HEK293 (cell line): ENCODE results near the gene MAPRE3.

Experiments
- CTCF ChIA-PET: fragments of 350-600 bp; formaldehyde crosslinking; extraction: SDS; loops from one replicate; lab custom pipeline; 2021; ENCODE audit warnings: antibody characterized with exemption; lab: Yijun Ruan, JAX
- POLR2A ChIA-PET: fragments of 300-600 bp; formaldehyde crosslinking; extraction: SDS; loops from one replicate; lab custom pipeline; 2020; ENCODE audit warnings: antibody characterized with exemption, inconsistent platforms; lab: Yijun Ruan, JAX
- H3K27ac ChIP-seq: fragments of 200-500 bp; sonication (Bioruptor generic); 2 replicates; pipeline ENCODE4 v1.5.1; 2014; ENCODE audit warnings: low read depth, low read length, control low read depth, inconsistent platforms; ENCODE audit errors: extremely low read depth
- H3K36me3 ChIP-seq, 2 experiments: fragments of 200-500 bp in 1 of 2; sonication (Bioruptor generic) in 1 of 2; 1 replicate in 1 of 2; 2 replicates in 1 of 2; pipeline ENCODE4 v1.5.1; 2014 to 2017; ENCODE audit warnings: inconsistent platforms in 2 of 2, low read length in 2 of 2; ENCODE audit not compliant: control insufficient read depth in 2 of 2, insufficient read depth in 1 of 2
- H3K4me1 ChIP-seq: fragments of 200-500 bp; sonication (Bioruptor generic); 2 replicates; pipeline ENCODE4 v1.5.1; 2014; ENCODE audit warnings: mild to moderate bottlenecking, low read length, inconsistent platforms; ENCODE audit not compliant: control insufficient read depth, insufficient read depth
- H3K4me3 ChIP-seq: 2 replicates; pipeline ENCODE4 v1.5.1; 2011; ENCODE audit warnings: low read depth, mild to moderate bottlenecking, control low read depth, low read length, moderate library complexity
- H3K9me3 ChIP-seq: fragments of 200-500 bp; sonication (Bioruptor generic); 2 replicates; pipeline ENCODE4 v1.5.1; 2014; ENCODE audit warnings: low read depth, low read length, inconsistent platforms; ENCODE audit not compliant: control insufficient read depth, insufficient read depth
- BCL11B ChIP-seq: fragments of 450-650 bp; formaldehyde crosslinking; IDR thresholded peaks from 2 replicates; pipeline ENCODE4 v1.5.1; 2016; ENCODE audit warnings: low read depth, missing biosample characterization, missing genetic modification characterization
- CTCF ChIP-seq: fragments of 450-650 bp; formaldehyde crosslinking; IDR thresholded peaks from 2 replicates; pipeline ENCODE4 v1.5.1; 2016; ENCODE audit warnings: missing biosample characterization, missing genetic modification characterization
- KLF17 ChIP-seq: fragments of 450-650 bp; formaldehyde crosslinking; IDR thresholded peaks from 2 replicates; pipeline ENCODE4 v1.5.1; 2016; ENCODE audit warnings: missing biosample characterization, missing genetic modification characterization
- KLF8 ChIP-seq: fragments of 450-650 bp; formaldehyde crosslinking; IDR thresholded peaks from 2 replicates; pipeline ENCODE4 v1.5.1; 2016; ENCODE audit warnings: missing biosample characterization, missing genetic modification characterization
- SETDB1 ChIP-seq: IDR thresholded peaks from one replicate; pipeline ENCODE4 v1.6.1; 2017; ENCODE audit warnings: mild to moderate bottlenecking, low read length, moderate library complexity, mixed read lengths; ENCODE audit not compliant: insufficient read length
- ZBTB7A ChIP-seq: fragments of 450-650 bp; formaldehyde crosslinking; IDR thresholded peaks from 2 replicates; pipeline ENCODE4 v1.5.1; 2016; ENCODE audit warnings: low read depth, missing biosample characterization, missing genetic modification characterization
- ZBTB8A ChIP-seq: fragments of 450-650 bp; formaldehyde crosslinking; IDR thresholded peaks from 2 replicates; pipeline ENCODE4 v1.5.1; 2016; ENCODE audit warnings: missing biosample characterization, missing genetic modification characterization
- ZEB2 ChIP-seq: fragments of 450-650 bp; formaldehyde crosslinking; IDR thresholded peaks from 2 replicates; pipeline ENCODE4 v1.5.1; 2016; ENCODE audit warnings: missing biosample characterization, missing genetic modification characterization
- ZFP41 ChIP-seq: fragments of 450-650 bp; formaldehyde crosslinking; IDR thresholded peaks from 2 replicates; pipeline ENCODE4 v1.5.1; 2016; ENCODE audit warnings: missing biosample characterization, missing genetic modification characterization, borderline replicate concordance
- ZNF16 ChIP-seq: fragments of 450-650 bp; formaldehyde crosslinking; IDR thresholded peaks from 2 replicates; pipeline ENCODE4 v1.5.1; 2016; ENCODE audit warnings: low read depth, missing biosample characterization, missing genetic modification characterization
- ZNF175 ChIP-seq: fragments of 450-650 bp; formaldehyde crosslinking; IDR thresholded peaks from 2 replicates; pipeline ENCODE4 v1.5.1; 2016; ENCODE audit warnings: missing biosample characterization, missing genetic modification characterization
- ZNF24 ChIP-seq: fragments of 450-650 bp; formaldehyde crosslinking; IDR thresholded peaks from 2 replicates; pipeline ENCODE4 v1.5.1; 2016; ENCODE audit warnings: missing biosample characterization, missing genetic modification characterization
- ZNF274 ChIP-seq, 2 experiments: fragments of 200-500 bp in 1 of 2; fragments of 450-650 bp in 1 of 2; sonication (Bioruptor generic) in 1 of 2; formaldehyde crosslinking in 1 of 2; IDR thresholded peaks; 2 replicates each; pipeline versions ENCODE4 v1.5.1 to v1.6.1; 2014 to 2016; ENCODE audit warnings: borderline replicate concordance in 1 of 2, inconsistent platforms in 1 of 2, low read length in 1 of 2, missing biosample characterization in 1 of 2, missing genetic modification characterization in 1 of 2
- ZNF394 ChIP-seq: fragments of 450-650 bp; formaldehyde crosslinking; IDR thresholded peaks from 2 replicates; pipeline ENCODE4 v1.5.1; 2016; ENCODE audit warnings: missing biosample characterization, missing genetic modification characterization, mild to moderate bottlenecking, moderate library complexity, borderline replicate concordance
- ZNF449 ChIP-seq: fragments of 450-650 bp; formaldehyde crosslinking; IDR thresholded peaks from 2 replicates; pipeline ENCODE4 v1.5.1; 2017; ENCODE audit warnings: missing biosample characterization, mild to moderate bottlenecking, missing genetic modification characterization, moderate library complexity
- ZNF624 ChIP-seq: fragments of 450-650 bp; formaldehyde crosslinking; IDR thresholded peaks from 2 replicates; pipeline ENCODE4 v1.5.1; 2017; ENCODE audit warnings: missing biosample characterization, missing genetic modification characterization
- ZNF701 ChIP-seq: fragments of 450-650 bp; formaldehyde crosslinking; IDR thresholded peaks from 2 replicates; pipeline ENCODE4 v1.5.1; 2016; ENCODE audit warnings: missing biosample characterization, missing genetic modification characterization
- TF ChIP-seq, protein P1 (sequence below): sonication (generic); formaldehyde crosslinking; IDR thresholded peaks from 2 replicates; pipeline ENCODE4 v1.8.1; 2022; ENCODE audit warnings: mild to moderate bottlenecking, moderate library complexity, missing genetic modification reagents
- TF ChIP-seq, protein P2 (sequence below): fragments of 450-650 bp; formaldehyde crosslinking; IDR thresholded peaks from 2 replicates; pipeline ENCODE4 v1.5.1; 2016; ENCODE audit warnings: missing biosample characterization, missing genetic modification characterization, borderline replicate concordance
- TF ChIP-seq, protein P3 (sequence below): fragments of 450-650 bp; formaldehyde crosslinking; IDR thresholded peaks from 2 replicates; pipeline ENCODE4 v1.5.1; 2017; ENCODE audit warnings: missing biosample characterization, missing genetic modification characterization

MAPRE3 gene

DNA sequence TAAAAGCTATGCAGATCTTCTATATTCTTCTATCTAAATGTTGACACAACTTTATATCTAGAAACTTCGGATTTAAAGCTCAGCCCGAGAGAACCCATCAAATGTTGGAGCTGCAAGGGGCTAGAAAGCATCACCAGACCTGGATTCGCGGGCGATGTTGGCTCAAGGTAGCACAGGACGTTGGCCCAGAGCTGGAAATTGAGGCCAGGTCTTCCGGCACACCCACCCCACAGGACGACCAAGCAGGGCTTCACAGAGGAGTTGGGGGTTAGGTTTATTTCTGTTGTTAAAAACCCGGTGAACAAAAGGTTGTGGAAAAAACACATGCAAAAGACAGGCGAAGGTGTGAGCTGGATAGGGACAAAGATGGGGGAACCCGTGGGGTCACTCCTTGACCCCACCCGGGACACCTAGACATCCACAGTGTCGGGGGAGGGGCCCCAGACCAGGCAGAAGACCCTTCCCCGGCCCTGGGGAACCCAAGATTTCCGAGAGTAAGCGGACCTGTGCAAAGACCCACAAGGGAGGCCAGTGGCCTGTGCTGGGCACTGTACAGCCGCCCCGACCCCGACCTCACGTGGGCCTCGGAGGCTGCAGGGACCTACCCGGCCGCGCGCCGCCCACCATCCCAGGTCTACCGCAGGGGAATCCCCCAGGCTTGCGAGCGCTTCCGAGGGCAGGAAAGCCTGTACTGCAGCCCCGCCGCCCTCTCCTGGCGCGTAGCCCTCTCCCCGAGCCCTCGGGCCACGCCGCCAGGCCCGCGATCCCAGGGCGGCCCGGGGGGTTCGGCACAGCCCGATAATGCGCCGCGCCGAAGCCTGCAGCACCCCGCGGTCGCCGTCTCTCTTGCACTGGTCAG lies 79.2 kb downstream of the MAPRE3 start (continued):
- no peak for TF ChIP-seq ZNF16
- TF ChIP-seq ZNF449 = no peak
- TF ChIP-seq ZBTB8A (tag by site-specific recombination) = peak; percentile 91
- no peak for TF ChIP-seq ZEB2
- TF ChIP-seq, protein P1, sequence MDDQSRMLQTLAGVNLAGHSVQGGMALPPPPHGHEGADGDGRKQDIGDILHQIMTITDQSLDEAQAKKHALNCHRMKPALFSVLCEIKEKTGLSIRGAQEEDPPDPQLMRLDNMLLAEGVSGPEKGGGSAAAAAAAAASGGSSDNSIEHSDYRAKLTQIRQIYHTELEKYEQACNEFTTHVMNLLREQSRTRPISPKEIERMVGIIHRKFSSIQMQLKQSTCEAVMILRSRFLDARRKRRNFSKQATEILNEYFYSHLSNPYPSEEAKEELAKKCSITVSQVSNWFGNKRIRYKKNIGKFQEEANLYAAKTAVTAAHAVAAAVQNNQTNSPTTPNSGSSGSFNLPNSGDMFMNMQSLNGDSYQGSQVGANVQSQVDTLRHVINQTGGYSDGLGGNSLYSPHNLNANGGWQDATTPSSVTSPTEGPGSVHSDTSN = no peak
- TF ChIP-seq BCL11B (tag by site-specific recombination) = no peak
- 0 out of 2 replicates have a peak, but pooled peaks have one; percentile 12 for TF ChIP-seq KLF17

DNA sequence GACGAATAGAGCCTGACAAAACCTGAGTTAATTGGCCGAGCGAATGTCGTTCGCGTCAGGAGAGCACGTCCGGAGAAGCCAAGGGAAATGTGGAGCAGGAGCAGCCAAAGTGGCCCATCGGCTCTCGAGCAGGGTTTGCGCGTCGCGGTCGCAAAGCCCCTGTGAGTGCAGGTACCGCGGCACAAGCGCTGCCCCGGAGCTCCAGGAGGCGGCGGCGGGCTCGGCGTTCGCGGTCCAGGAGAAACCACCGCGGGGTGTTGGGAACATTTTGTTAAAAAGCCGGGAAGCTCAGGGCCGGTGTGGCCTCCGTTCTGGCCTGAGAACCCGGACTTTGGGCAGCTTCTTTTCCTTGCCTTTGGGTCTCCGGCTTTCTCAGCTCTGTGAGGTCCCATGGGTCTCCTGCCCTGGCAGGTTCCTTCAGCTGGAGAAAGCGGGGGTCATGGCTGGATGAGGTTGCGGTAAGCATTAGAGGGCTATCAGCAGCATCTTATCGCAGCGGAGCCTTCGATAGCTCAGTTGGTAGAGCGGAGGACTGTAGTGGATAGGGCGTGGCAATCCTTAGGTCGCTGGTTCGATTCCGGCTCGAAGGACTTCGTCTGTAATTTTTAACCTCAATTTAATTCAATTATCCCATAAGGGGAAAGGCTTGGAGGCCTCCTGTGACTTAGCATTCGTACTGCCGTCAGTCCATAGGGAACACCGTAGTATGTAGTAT lies 80.0 kb downstream of the MAPRE3 start:
- Histone ChIP-seq H3K27ac (peak overlapping the region; percentile 73), H3K9me3 (no peaks in the 10 kb centered on the region), H3K4me1 (peaks cover 4% of the 10 kb centered on the region), H3K36me3 (peaks cover 10 to 28% of the 10 kb centered on the region in 2 experiments), H3K4me3 (peak overlapping the region; percentile 82)
- CTCF ChIA-PET = interaction anchor here (0.7 to 1.6 kb wide), 7 partner anchors 18 to 270 kb away, joined by 3 to 7 read pairs (median 3); no protein-coding TSS in a partner anchor
- POLR2A ChIA-PET = interaction anchor here (0.6 to 3.7 kb wide), 25 partner anchors 9 to 314 kb away, joined by 3 to 61 read pairs (median 5); partner anchors contain the start of genes ATRAID, CAD, GTF3C2 and KHK
- TF ChIP-seq SETDB1 (no peak), KLF17 (peak; percentile 93), ZNF274 (IDR thresholded peaks at IDR 0.05; ENCODE audit: low read length) (no peak), ZNF274 (tag by site-specific recombination; IDR thresholded peaks at IDR 0.05; ENCODE audit: borderline replicate concordance) (no peak), ZBTB7A (tag by site-specific recombination) (peak; percentile 93), ZNF175 (no peak), ZNF394 (tag by site-specific recombination) (peak; percentile 42; the same call in 1 of the 2 replicates), KLF8 (tag by site-specific recombination) (peak; percentile 58), ZFP41 (no peak), ZNF24 (tag by site-specific recombination) (peak; percentile 37; the same call in 1 of the 2 replicates), ZNF701 (tag by site-specific recombination) (no peak), CTCF (tag by site-specific recombination) (peak; percentile 72), ZNF624 (tag by site-specific recombination) (no peak; the same call in 1 of the 2 replicates)
- TF ChIP-seq, protein P2, sequence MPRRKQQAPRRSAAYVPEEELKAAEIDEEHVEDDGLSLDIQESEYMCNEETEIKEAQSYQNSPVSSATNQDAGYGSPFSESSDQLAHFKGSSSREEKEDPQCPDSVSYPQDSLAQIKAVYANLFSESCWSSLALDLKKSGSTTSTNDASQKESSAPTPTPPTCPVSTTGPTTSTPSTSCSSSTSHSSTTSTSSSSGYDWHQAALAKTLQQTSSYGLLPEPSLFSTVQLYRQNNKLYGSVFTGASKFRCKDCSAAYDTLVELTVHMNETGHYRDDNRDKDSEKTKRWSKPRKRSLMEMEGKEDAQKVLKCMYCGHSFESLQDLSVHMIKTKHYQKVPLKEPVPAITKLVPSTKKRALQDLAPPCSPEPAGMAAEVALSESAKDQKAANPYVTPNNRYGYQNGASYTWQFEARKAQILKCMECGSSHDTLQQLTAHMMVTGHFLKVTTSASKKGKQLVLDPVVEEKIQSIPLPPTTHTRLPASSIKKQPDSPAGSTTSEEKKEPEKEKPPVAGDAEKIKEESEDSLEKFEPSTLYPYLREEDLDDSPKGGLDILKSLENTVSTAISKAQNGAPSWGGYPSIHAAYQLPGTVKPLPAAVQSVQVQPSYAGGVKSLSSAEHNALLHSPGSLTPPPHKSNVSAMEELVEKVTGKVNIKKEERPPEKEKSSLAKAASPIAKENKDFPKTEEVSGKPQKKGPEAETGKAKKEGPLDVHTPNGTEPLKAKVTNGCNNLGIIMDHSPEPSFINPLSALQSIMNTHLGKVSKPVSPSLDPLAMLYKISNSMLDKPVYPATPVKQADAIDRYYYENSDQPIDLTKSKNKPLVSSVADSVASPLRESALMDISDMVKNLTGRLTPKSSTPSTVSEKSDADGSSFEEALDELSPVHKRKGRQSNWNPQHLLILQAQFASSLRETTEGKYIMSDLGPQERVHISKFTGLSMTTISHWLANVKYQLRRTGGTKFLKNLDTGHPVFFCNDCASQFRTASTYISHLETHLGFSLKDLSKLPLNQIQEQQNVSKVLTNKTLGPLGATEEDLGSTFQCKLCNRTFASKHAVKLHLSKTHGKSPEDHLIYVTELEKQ (tag by site-specific recombination) = no peak
- TF ChIP-seq, protein P3, sequence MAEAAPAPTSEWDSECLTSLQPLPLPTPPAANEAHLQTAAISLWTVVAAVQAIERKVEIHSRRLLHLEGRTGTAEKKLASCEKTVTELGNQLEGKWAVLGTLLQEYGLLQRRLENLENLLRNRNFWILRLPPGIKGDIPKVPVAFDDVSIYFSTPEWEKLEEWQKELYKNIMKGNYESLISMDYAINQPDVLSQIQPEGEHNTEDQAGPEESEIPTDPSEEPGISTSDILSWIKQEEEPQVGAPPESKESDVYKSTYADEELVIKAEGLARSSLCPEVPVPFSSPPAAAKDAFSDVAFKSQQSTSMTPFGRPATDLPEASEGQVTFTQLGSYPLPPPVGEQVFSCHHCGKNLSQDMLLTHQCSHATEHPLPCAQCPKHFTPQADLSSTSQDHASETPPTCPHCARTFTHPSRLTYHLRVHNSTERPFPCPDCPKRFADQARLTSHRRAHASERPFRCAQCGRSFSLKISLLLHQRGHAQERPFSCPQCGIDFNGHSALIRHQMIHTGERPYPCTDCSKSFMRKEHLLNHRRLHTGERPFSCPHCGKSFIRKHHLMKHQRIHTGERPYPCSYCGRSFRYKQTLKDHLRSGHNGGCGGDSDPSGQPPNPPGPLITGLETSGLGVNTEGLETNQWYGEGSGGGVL (tag by site-specific recombination) = 0 out of 2 replicates have a peak, but pooled peaks have one; percentile 9
